Gastrocnemius medialis (tissue), 4 donors: ENCODE data around the gene SMARCAD1.

Source experiments
- POLR2A ChIP-seq, 2 donors: fragments of 450-650 bp; IDR thresholded peaks; one replicate each; pipeline ENCODE4 v1.6.1; 2017; ENCODE audit warnings: antibody characterized with exemption in 2 of 2, mild to moderate bottlenecking in 2 of 2, moderate library complexity in 2 of 2
- TF ChIP-seq, protein P1 (sequence below), 5 experiments: fragments of 450-650 bp in 3 of 5; fragments of 200-600 bp in 2 of 5; sonication (generic) in 2 of 5; IDR thresholded peaks in 4 of 5; conservative IDR thresholded peaks in 1 of 5; 1 replicate in 4 of 5; 2 replicates in 1 of 5; pipeline ENCODE4 v1.5.1; 2016 to 2019; ENCODE audit warnings: antibody characterized with exemption in 5 of 5, mild to moderate bottlenecking in 3 of 5, moderate library complexity in 3 of 5

DNA sequence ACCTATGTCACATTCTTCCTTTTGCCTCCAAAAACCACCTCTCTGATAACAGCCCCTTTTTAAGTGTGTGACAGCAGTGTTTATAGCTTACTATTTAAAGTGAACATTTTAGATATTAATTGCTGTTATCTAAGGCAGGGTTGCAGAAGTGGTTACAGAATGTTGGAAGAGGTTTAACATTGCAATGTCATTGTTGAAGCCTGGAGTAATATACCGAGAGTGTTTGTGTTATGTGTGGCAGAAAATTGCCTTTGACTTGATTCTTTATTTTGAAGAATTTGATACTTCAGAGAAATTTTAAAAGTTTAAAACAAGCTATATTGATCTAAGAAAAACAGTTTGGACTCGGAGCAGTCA, 37.1 kb downstream of the SMARCAD1 start:
- no peak for TF ChIP-seq POLR2A (IDR thresholded peaks at IDR 0.05)
- TF ChIP-seq, protein P1, sequence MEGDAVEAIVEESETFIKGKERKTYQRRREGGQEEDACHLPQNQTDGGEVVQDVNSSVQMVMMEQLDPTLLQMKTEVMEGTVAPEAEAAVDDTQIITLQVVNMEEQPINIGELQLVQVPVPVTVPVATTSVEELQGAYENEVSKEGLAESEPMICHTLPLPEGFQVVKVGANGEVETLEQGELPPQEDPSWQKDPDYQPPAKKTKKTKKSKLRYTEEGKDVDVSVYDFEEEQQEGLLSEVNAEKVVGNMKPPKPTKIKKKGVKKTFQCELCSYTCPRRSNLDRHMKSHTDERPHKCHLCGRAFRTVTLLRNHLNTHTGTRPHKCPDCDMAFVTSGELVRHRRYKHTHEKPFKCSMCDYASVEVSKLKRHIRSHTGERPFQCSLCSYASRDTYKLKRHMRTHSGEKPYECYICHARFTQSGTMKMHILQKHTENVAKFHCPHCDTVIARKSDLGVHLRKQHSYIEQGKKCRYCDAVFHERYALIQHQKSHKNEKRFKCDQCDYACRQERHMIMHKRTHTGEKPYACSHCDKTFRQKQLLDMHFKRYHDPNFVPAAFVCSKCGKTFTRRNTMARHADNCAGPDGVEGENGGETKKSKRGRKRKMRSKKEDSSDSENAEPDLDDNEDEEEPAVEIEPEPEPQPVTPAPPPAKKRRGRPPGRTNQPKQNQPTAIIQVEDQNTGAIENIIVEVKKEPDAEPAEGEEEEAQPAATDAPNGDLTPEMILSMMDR (IDR thresholded peaks at IDR 0.05 in 4 of 5, conservative IDR thresholded peaks at IDR 0.05 in 1 of 5): no peak
